H9 (cell line): Measurements from ENCODE around the gene UGT2B11. TPM values are rescaled to one million over a fixed set of nuclear protein-coding genes. Genes with fewer than 3 reads are reported as not detected.
"Not testable (repeated sequence)": the region's sequence is repeated elsewhere in the genome, so short reads cannot be mapped to it uniquely, and the experiment has no call there.

Experiments used
- DNase-seq: peaks from one replicate; pipeline ENCODE4 v3.0.0-alpha.2; 2017
- H2AFZ ChIP-seq: one replicate; pipeline ENCODE4 v1.6.1; 2013; ENCODE audit warnings: mild to moderate bottlenecking, low read length, control low read depth, moderate library complexity
- H2AK5ac ChIP-seq: 2 replicates; pipeline ENCODE4 v1.6.1; 2013; ENCODE audit warnings: low read length, control low read depth, mixed read lengths; ENCODE audit not compliant: insufficient read length
- H2BK120ac ChIP-seq: one replicate; pipeline ENCODE4 v1.6.1; 2013; ENCODE audit warnings: low read depth, mild to moderate bottlenecking, low read length, control low read depth, inconsistent platforms; ENCODE audit not compliant: poor library complexity, severe bottlenecking
- H2BK12ac ChIP-seq: 2 replicates; pipeline ENCODE4 v1.6.1; 2013; ENCODE audit warnings: low read length, control low read depth, mixed read lengths, low read depth; ENCODE audit not compliant: insufficient read length
- H2BK15ac ChIP-seq: 2 replicates; pipeline ENCODE4 v1.6.1; 2013; ENCODE audit warnings: low read depth, low read length, control low read depth
- H2BK20ac ChIP-seq: one replicate; pipeline ENCODE4 v1.6.1; 2013; ENCODE audit warnings: low read depth, mild to moderate bottlenecking, low read length, control low read depth, inconsistent platforms; ENCODE audit not compliant: poor library complexity, severe bottlenecking
- H2BK5ac ChIP-seq: 2 replicates; pipeline ENCODE4 v1.6.1; 2013; ENCODE audit warnings: low read length, control low read depth, mixed read lengths; ENCODE audit not compliant: insufficient read length
- H3K14ac ChIP-seq: 2 replicates; pipeline ENCODE4 v1.6.1; 2013; ENCODE audit warnings: low read length, control low read depth; ENCODE audit not compliant: insufficient read depth
- H3K18ac ChIP-seq: 2 replicates; pipeline ENCODE4 v1.6.1; 2013; ENCODE audit warnings: low read depth, mild to moderate bottlenecking, mixed read lengths, low read length, control low read depth; ENCODE audit not compliant: insufficient read length
- H3K23ac ChIP-seq: 2 replicates; pipeline ENCODE4 v1.6.1; 2013; ENCODE audit warnings: low read length, control low read depth, mixed read lengths, low read depth; ENCODE audit not compliant: insufficient read length
- H3K23me2 ChIP-seq: 2 replicates; pipeline ENCODE4 v1.6.1; 2013; ENCODE audit warnings: low read depth, mild to moderate bottlenecking, mixed read lengths, low read length, control low read depth; ENCODE audit not compliant: insufficient read length, poor library complexity, severe bottlenecking
- H3K27ac ChIP-seq: 2 replicates; pipeline ENCODE4 v1.5.1; 2013; ENCODE audit warnings: low read length, control low read depth, mixed read lengths, low read depth; ENCODE audit not compliant: insufficient read length
- H3K27me3 ChIP-seq: 2 replicates; pipeline ENCODE4 v1.6.1; 2013; ENCODE audit warnings: low read length, control low read depth, inconsistent platforms; ENCODE audit not compliant: insufficient read depth
- H3K4ac ChIP-seq: 2 replicates; pipeline ENCODE4 v1.6.1; 2013; ENCODE audit warnings: low read depth, mild to moderate bottlenecking, control low read depth, inconsistent platforms, low read length, moderate library complexity
- H3K4me1 ChIP-seq: 2 replicates; pipeline ENCODE4 v1.6.1; 2013; ENCODE audit warnings: low read length, control low read depth, inconsistent platforms; ENCODE audit not compliant: insufficient read depth
- H3K4me2 ChIP-seq: 2 replicates; pipeline ENCODE4 v1.6.1; 2013; ENCODE audit warnings: low read length, control low read depth, mixed read lengths; ENCODE audit not compliant: insufficient read length, insufficient read depth
- H3K56ac ChIP-seq: 2 replicates; pipeline ENCODE4 v1.6.1; 2013; ENCODE audit warnings: low read depth, mild to moderate bottlenecking, mixed read lengths, low read length, control low read depth; ENCODE audit not compliant: insufficient read length
- H3K79me1 ChIP-seq: 2 replicates; pipeline ENCODE4 v1.6.1; 2013; ENCODE audit warnings: low read depth, mild to moderate bottlenecking, moderate library complexity, low read length, control low read depth, inconsistent platforms; ENCODE audit not compliant: insufficient read depth, poor library complexity, severe bottlenecking
- H3K79me2 ChIP-seq: 2 replicates; pipeline ENCODE4 v1.6.1; 2013; ENCODE audit warnings: low read length, control low read depth, inconsistent platforms; ENCODE audit not compliant: insufficient read depth
- H3K9ac ChIP-seq: 2 replicates; pipeline ENCODE4 v1.6.1; 2013; ENCODE audit warnings: low read length, control low read depth, mixed read lengths; ENCODE audit not compliant: insufficient read length; ENCODE audit errors: extremely low read depth
- H3K9me3 ChIP-seq: one replicate; pipeline ENCODE4 v1.6.1; 2013; ENCODE audit warnings: low read depth, low read length, inconsistent platforms; ENCODE audit not compliant: control insufficient read depth
- H3T11ph ChIP-seq: one replicate; pipeline ENCODE4 v1.6.1; 2013; ENCODE audit warnings: mild to moderate bottlenecking, low read length, control low read depth, inconsistent platforms
- H4K20me1 ChIP-seq: one replicate; pipeline ENCODE4 v1.6.1; 2013; ENCODE audit not compliant: control insufficient read depth, insufficient read length, insufficient read depth
- H4K5ac ChIP-seq: 2 replicates; pipeline ENCODE4 v1.6.1; 2013; ENCODE audit warnings: low read depth, mild to moderate bottlenecking, mixed read lengths, low read length, control low read depth; ENCODE audit not compliant: insufficient read length
- H4K8ac ChIP-seq: replicated peaks from 2 replicates; pipeline ENCODE4 v1.6.1; 2013; ENCODE audit warnings: low read length, control low read depth, mixed read lengths, low read depth; ENCODE audit not compliant: insufficient read length
- H4K91ac ChIP-seq: 2 replicates; pipeline ENCODE4 v1.6.1; 2013; ENCODE audit warnings: low read depth, mild to moderate bottlenecking, moderate library complexity, mixed read lengths, low read length, control low read depth; ENCODE audit not compliant: insufficient read length
- H3K27ac Mint-ChIP-seq, 3 experiments: 2 replicates in 2 of 3; 3 replicates in 1 of 3; pipeline ENCODE4 v1.8.0; 2020 to 2021; ENCODE audit warnings: mixed read lengths in 3 of 3, mild to moderate bottlenecking in 1 of 3, moderate library complexity in 1 of 3
- H3K27me3 Mint-ChIP-seq: 2 replicates; pipeline ENCODE4 v1.8.0; 2021; ENCODE audit warnings: low read depth, mild to moderate bottlenecking, moderate library complexity, mixed read lengths
- H3K36me3 Mint-ChIP-seq, 3 experiments: 2 replicates in 2 of 3; 3 replicates in 1 of 3; pipeline ENCODE4 v1.8.0; 2020 to 2021; ENCODE audit warnings: low read depth in 3 of 3, mixed read lengths in 3 of 3; ENCODE audit not compliant: insufficient read depth in 1 of 3
- H3K4me1 Mint-ChIP-seq, 2 experiments: 2 replicates each; pipeline ENCODE4 v1.8.0; 2020; ENCODE audit warnings: mixed read lengths in 2 of 2
- H3K4me3 Mint-ChIP-seq, 2 experiments: 2 replicates in 1 of 2; 3 replicates in 1 of 2; pipeline ENCODE4 v1.8.0; 2020 to 2021; ENCODE audit warnings: mild to moderate bottlenecking in 2 of 2, mixed read lengths in 2 of 2, moderate library complexity in 1 of 2
- H3K9me3 Mint-ChIP-seq, 2 experiments: 2 replicates in 1 of 2; 3 replicates in 1 of 2; pipeline ENCODE4 v1.8.0; 2020; ENCODE audit warnings: mild to moderate bottlenecking in 2 of 2, mixed read lengths in 2 of 2, moderate library complexity in 1 of 2
- CTCF ChIP-seq: fragments of 200-600 bp; sonication (generic); conservative IDR thresholded peaks from 3 replicates; pipeline ENCODE4 v1.8.0; 2021; ENCODE audit warnings: antibody characterized with exemption, mild to moderate bottlenecking
- WGBS: extraction: QIAGEN DNeasy Blood & Tissue Kit; methylation state at CpG from one replicate; pipeline ENCODE4 v1.1.7; 2013; ENCODE audit warnings: missing lambda C conversion rate, low lambda C conversion rate, mixed read lengths; ENCODE audit not compliant: insufficient read length; ENCODE audit errors: extremely low coverage; 5-methylcytosine and 5-hydroxymethylcytosine counted together
- total RNA-seq: library from RNA; stranded (reverse); gene quantifications from 2 replicates; pipeline ENCODE4 v1.2.1, GENCODE V29; 2021

The UGT2B11 gene
- total RNA-seq, 1 experiment from 2014 or later = not detected

GRCh38 chr4:69210911-69211310, 3.6 kb downstream of the UGT2B11 start:
- Histone ChIP-seq H3K4me1 (no peaks in the 10 kb centered on the region), H2AK5ac (no peak overlapping the region), H2BK12ac (no peak overlapping the region), H2BK15ac (no peak overlapping the region), H2AFZ (no peak overlapping the region), H3K27me3 (no peaks in the 10 kb centered on the region), H2BK120ac (no peak overlapping the region), H4K91ac (no peak overlapping the region), H4K20me1 (no peaks in the 10 kb centered on the region), H3K27ac (no peak overlapping the region), H3T11ph (no peak overlapping the region), H2BK20ac (no peak overlapping the region), H3K4ac (no peak overlapping the region), H3K14ac (no peak overlapping the region), H4K5ac (no peak overlapping the region), H3K9ac (no peak overlapping the region), H3K18ac (no peak overlapping the region), H3K23ac (no peak overlapping the region), H3K79me2 (no peaks in the 10 kb centered on the region), H3K56ac (no peak overlapping the region), H3K9me3 (no peaks in the 10 kb centered on the region), H4K8ac (no peak overlapping the region), H2BK5ac (no peak overlapping the region), H3K79me1 (no peaks in the 10 kb centered on the region), H3K23me2 (no peaks in the 10 kb centered on the region), H3K4me2 (no peak overlapping the region)
- DNase-seq = no peak
- no CpG with 5 or more reads among the region's 1 CpG for WGBS
- H3K36me3 Mint-ChIP-seq = no peaks in the 10 kb centered on the region
- H3K27ac Mint-ChIP-seq = no peak overlapping the region
- H3K9me3 Mint-ChIP-seq = no peaks in the 10 kb centered on the region
- no peak overlapping the region for H3K4me3 Mint-ChIP-seq
- no peaks in the 10 kb centered on the region for H3K27me3 Mint-ChIP-seq
- peaks cover 2 to 6% of the 10 kb centered on the region in 2 experiments; a peak in 2 of 4 replicates for H3K4me1 Mint-ChIP-seq
- TF ChIP-seq CTCF = no peak

- peak overlapping the region in 1 of 3 experiments; percentile 62; a peak in 2 of 7 replicates for H3K27ac Mint-ChIP-seq
- not testable (repeated sequence) for H3K23ac ChIP-seq, H3K4me1 Mint-ChIP-seq, H3K27me3 ChIP-seq, H3K27ac ChIP-seq, H3K27me3 Mint-ChIP-seq, H2BK120ac ChIP-seq, H3K9me3 ChIP-seq, H3K79me2 ChIP-seq, H3K18ac ChIP-seq, H3K9me3 Mint-ChIP-seq, H3K23me2 ChIP-seq, H2AFZ ChIP-seq, H3K4me1 ChIP-seq, H4K8ac ChIP-seq, H3K56ac ChIP-seq, H3K79me1 ChIP-seq, H3K4me2 ChIP-seq, H3K36me3 Mint-ChIP-seq, DNase-seq, H4K91ac ChIP-seq, H2BK12ac ChIP-seq, H2BK20ac ChIP-seq, H3K4ac ChIP-seq, H4K20me1 ChIP-seq, H3K4me3 Mint-ChIP-seq, H4K5ac ChIP-seq, H3K14ac ChIP-seq, H2AK5ac ChIP-seq, H2BK5ac ChIP-seq, H2BK15ac ChIP-seq, H3K9ac ChIP-seq, H3T11ph ChIP-seq
- no CpG with 5 or more reads among the region's 4 CpGs for WGBS
These were observed 16.0 kb downstream of the UGT2B11 start for GRCh38 chr4:69198506-69198905.
